Prostate gland (tissue), 2 donors: Measurements from ENCODE around the gene C11orf52.

Source experiments
- CTCF ChIP-seq, 4 experiments: fragments of 200-600 bp in 2 of 4; fragments of 450-650 bp in 2 of 4; sonication (generic) in 2 of 4; IDR thresholded peaks; 1 replicate in 3 of 4; 2 replicates in 1 of 4; pipeline ENCODE4 v1.5.1; 2016 to 2019; ENCODE audit warnings: antibody characterized with exemption in 4 of 4, mild to moderate bottlenecking in 2 of 4, moderate library complexity in 2 of 4
- POLR2A ChIP-seq: fragments of 450-650 bp; IDR thresholded peaks from one replicate; pipeline ENCODE4 v1.6.1; 2016; ENCODE audit warnings: antibody characterized with exemption, mild to moderate bottlenecking

DNA sequence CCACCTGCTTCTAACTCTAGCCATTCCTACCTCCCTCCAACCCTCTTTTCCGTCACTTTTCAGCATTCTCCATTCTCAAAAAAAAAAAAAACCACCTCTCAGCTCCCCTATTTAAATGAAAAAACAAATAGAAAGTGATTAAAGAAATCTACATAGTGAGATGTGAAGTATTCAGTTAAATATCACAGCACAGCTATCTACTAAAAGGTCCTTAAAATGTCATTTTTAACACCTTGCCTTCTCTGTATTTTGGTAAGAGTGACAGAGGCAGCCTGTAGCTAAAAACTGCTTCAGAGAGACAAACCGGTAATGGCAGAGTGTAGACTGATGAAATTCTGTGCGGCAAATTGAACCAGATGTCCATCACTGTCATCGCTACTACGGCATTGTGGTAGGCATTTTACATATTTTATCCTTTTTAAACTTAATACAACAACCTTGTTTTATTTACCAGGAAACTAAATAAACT is 47.0 kb upstream of the C11orf52 start:
- no peak for TF ChIP-seq POLR2A
- TF ChIP-seq CTCF (IDR thresholded peaks at IDR 0.05): no peak
